ENCODE results near the gene PCGF5. TPM values are rescaled to one million over a fixed set of nuclear protein-coding genes. Genes with fewer than 3 reads are reported as not detected.

Gene PCGF5
- total and polyA plus RNA-seq, 9 of the 15 experiments (the other 6 are each of a cell fraction or from before 2014, with no cell fraction given), result 10.9 to 40.0 (median 20.3) TPM

DNA sequence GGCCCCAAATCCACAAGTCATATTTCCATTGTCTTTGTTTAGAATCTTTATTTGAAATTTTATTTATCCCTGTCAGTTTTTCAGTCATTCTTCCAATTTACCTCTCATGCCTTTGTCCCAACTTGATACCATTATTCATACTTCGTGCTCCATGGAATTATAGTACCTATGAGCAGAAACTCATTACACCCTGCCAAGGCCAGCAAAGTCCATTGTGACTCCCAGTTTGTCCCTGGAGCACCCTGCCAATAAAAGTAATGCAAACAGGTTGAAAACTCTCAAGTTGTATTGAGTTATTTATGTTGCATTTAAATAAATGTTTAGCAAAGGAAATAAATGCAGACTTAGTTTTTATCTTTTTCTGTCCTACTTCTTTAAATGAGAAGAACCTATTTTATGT is 19.3 kb downstream of the PCGF5 start:
- POLR2A ChIA-PET, result no interaction called here
- BruUV-seq (replicated peaks), result no TSS peak
- CTCF ChIA-PET (ENCODE audit: low intra/inter-chr PET ratio), result no interaction called here
- H3K27ac ChIP-seq (ENCODE audit: extremely low read depth, low read depth, low read length), result no peak overlapping the region
- H3K9me3 ChIP-seq (replicated peaks; ENCODE audit: control insufficient read depth, insufficient read depth, low read depth, low read length), result no peaks in the 10 kb centered on the region
- FAIRE-seq (no peak), ATAC-seq (no peak), DNase-seq (ENCODE audit: extremely low read depth in 1 of 4, low spot score in 3 of 4) (no peak)
- H3K4me3 ChIP-seq, result no peak overlapping the region
- H3K36me3 ChIP-seq (ENCODE audit: control insufficient read depth, insufficient read depth, low read length), result no peaks in the 10 kb centered on the region
- in situ Hi-C loops (cut with MboI) (loop anchor here (10.0 kb wide), 1 partner anchor 235 kb away; no protein-coding TSS in a partner anchor), intact Hi-C loops (cut with micrococcal nuclease) (no loop called here)
- H3K4me2 ChIP-seq (ENCODE audit: insufficient read depth, low read length), result no peak overlapping the region
- 62% methylated on average over 1 of the region's 1 CpG for WGBS (ENCODE audit: insufficient coverage, low coverage, missing lambda C conversion rate)
- H4K20me1 ChIP-seq (replicated peaks; ENCODE audit: control insufficient read depth, insufficient read depth, low read length), result no peaks in the 10 kb centered on the region
- no peaks in the 10 kb centered on the region for H3K4me1 ChIP-seq (replicated peaks in 1 of 2; ENCODE audit: control insufficient read depth in 2 of 2, insufficient read depth in 2 of 2, low read length in 2 of 2)
- no peaks in the 10 kb centered on the region for H3K27me3 ChIP-seq (ENCODE audit: control insufficient read depth in 2 of 2, insufficient read depth in 2 of 2, low read length in 2 of 2)
- H3K9ac ChIP-seq (ENCODE audit: insufficient read depth in 1 of 2, low read depth in 2 of 2, low read length in 2 of 2), result no peak overlapping the region
- no peaks in the 10 kb centered on the region; the same call in 2 of the 3 replicates for H3K79me2 ChIP-seq (ENCODE audit: control insufficient read depth, insufficient read depth, low read length)
- no peaks in the 10 kb centered on the region for H3K9me1 ChIP-seq (ENCODE audit: control insufficient read depth, insufficient read depth, low read length)
- no peak overlapping the region for H2AFZ ChIP-seq (ENCODE audit: low read depth, low read length)
- TF ChIP-seq, protein P1, sequence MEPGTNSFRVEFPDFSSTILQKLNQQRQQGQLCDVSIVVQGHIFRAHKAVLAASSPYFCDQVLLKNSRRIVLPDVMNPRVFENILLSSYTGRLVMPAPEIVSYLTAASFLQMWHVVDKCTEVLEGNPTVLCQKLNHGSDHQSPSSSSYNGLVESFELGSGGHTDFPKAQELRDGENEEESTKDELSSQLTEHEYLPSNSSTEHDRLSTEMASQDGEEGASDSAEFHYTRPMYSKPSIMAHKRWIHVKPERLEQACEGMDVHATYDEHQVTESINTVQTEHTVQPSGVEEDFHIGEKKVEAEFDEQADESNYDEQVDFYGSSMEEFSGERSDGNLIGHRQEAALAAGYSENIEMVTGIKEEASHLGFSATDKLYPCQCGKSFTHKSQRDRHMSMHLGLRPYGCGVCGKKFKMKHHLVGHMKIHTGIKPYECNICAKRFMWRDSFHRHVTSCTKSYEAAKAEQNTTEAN (CRISPR knock-in tag; IDR thresholded peaks at IDR 0.05), result no peak
- TF ChIP-seq ESRRB (CRISPR knock-in tag; IDR thresholded peaks at IDR 0.05; ENCODE audit: borderline replicate concordance), result no peak
- TF ChIP-seq ZNF589 (CRISPR knock-in tag; IDR thresholded peaks at IDR 0.05; ENCODE audit: low read depth), result no peak
- TF ChIP-seq PHF20 (IDR thresholded peaks at IDR 0.05; ENCODE audit: partially characterized antibody), result no peak
- TF ChIP-seq ZNF3 (CRISPR knock-in tag; IDR thresholded peaks at IDR 0.05), result no peak
- TF ChIP-seq, protein P2, sequence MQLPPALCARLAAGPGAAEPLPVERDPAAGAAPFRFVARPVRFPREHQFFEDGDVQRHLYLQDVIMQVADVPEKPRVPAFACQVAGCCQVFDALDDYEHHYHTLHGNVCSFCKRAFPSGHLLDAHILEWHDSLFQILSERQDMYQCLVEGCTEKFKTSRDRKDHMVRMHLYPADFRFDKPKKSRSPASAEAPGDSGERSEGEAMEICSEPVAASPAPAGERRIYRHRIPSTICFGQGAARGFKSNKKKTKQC (CRISPR knock-in tag; IDR thresholded peaks at IDR 0.05), result no peak
- TF ChIP-seq RBBP5 (IDR thresholded peaks at IDR 0.05; ENCODE audit: borderline replicate concordance, insufficient read depth, low read length, poor library complexity, severe bottlenecking), result no peak
- no peak for TF ChIP-seq SP1 (CRISPR knock-in tag; IDR thresholded peaks at IDR 0.05)
- TF ChIP-seq, protein P3, sequence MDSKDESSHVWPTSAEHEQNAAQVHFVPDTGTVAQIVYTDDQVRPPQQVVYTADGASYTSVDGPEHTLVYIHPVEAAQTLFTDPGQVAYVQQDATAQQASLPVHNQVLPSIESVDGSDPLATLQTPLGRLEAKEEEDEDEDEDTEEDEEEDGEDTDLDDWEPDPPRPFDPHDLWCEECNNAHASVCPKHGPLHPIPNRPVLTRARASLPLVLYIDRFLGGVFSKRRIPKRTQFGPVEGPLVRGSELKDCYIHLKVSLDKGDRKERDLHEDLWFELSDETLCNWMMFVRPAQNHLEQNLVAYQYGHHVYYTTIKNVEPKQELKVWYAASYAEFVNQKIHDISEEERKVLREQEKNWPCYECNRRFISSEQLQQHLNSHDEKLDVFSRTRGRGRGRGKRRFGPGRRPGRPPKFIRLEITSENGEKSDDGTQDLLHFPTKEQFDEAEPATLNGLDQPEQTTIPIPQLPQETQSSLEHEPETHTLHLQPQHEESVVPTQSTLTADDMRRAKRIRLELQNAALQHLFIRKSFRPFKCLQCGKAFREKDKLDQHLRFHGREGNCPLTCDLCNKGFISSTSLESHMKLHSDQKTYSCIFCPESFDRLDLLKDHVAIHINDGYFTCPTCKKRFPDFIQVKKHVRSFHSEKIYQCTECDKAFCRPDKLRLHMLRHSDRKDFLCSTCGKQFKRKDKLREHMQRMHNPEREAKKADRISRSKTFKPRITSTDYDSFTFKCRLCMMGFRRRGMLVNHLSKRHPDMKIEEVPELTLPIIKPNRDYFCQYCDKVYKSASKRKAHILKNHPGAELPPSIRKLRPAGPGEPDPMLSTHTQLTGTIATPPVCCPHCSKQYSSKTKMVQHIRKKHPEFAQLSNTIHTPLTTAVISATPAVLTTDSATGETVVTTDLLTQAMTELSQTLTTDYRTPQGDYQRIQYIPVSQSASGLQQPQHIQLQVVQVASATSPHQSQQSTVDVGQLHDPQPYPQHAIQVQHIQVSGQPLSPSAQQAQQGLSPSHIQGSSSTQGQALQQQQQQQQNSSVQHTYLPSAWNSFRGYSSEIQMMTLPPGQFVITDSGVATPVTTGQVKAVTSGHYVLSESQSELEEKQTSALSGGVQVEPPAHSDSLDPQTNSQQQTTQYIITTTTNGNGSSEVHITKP (IDR thresholded peaks at IDR 0.05; ENCODE audit: partially characterized antibody), result no peak
- TF ChIP-seq KDM4B (IDR thresholded peaks at IDR 0.05; ENCODE audit: borderline replicate concordance in 2 of 2, low read depth in 1 of 2), result no peak
- no peak for TF ChIP-seq HNRNPK (IDR thresholded peaks at IDR 0.05; ENCODE audit: low read depth, low read length, poor library complexity, severe bottlenecking)
- TF ChIP-seq, protein P4, sequence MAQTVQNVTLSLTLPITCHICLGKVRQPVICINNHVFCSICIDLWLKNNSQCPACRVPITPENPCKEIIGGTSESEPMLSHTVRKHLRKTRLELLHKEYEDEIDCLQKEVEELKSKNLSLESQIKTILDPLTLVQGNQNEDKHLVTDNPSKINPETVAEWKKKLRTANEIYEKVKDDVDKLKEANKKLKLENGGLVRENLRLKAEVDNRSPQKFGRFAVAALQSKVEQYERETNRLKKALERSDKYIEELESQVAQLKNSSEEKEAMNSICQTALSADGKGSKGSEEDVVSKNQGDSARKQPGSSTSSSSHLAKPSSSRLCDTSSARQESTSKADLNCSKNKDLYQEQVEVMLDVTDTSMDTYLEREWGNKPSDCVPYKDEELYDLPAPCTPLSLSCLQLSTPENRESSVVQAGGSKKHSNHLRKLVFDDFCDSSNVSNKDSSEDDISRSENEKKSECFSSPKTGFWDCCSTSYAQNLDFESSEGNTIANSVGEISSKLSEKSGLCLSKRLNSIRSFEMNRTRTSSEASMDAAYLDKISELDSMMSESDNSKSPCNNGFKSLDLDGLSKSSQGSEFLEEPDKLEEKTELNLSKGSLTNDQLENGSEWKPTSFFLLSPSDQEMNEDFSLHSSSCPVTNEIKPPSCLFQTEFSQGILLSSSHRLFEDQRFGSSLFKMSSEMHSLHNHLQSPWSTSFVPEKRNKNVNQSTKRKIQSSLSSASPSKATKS (CRISPR knock-in tag; IDR thresholded peaks at IDR 0.05), result no peak
